T-helper 2 cell treated with Interferon-gamma antibody and Interleukin-4, amounts not matched to agents 5 μg/mL and 100 μg/mL, for 36 hours (primary cell): ENCODE results near the gene NRF1.

Experiments
- DNase-seq: peaks from one replicate; pipeline ENCODE4 v3.0.0; 2021; ENCODE audit warnings: low spot score
- H3K27ac Mint-ChIP-seq: one replicate; pipeline ENCODE4 v1.8.0; 2021; ENCODE audit warnings: mild to moderate bottlenecking, mixed read lengths
- H3K27me3 Mint-ChIP-seq: one replicate; pipeline ENCODE4 v1.8.0; 2021; ENCODE audit warnings: low read depth, mixed read lengths
- H3K36me3 Mint-ChIP-seq: one replicate; pipeline ENCODE4 v1.8.0; 2021; ENCODE audit warnings: low read depth, mixed read lengths
- H3K4me1 Mint-ChIP-seq: one replicate; pipeline ENCODE4 v1.8.0; 2021; ENCODE audit warnings: low read depth, mixed read lengths
- H3K4me3 Mint-ChIP-seq: one replicate; pipeline ENCODE4 v1.8.0; 2022; ENCODE audit warnings: mild to moderate bottlenecking, moderate library complexity, mixed read lengths
- H3K9me3 Mint-ChIP-seq: one replicate; pipeline ENCODE4 v1.8.0; 2021; ENCODE audit warnings: mixed read lengths

The NRF1 gene

GRCh38 chr7:129690701-129691100 is 79.2 kb downstream of the NRF1 start:
- Mint-ChIP-seq H3K36me3 (peaks cover 21% of the 10 kb centered on the region), H3K4me1 (peaks cover 2% of the 10 kb centered on the region), H3K9me3 (no peaks in the 10 kb centered on the region), H3K27me3 (no peaks in the 10 kb centered on the region), H3K4me3 (no peak overlapping the region), H3K27ac (no peak overlapping the region)
- DNase-seq: no peak

GRCh38 chr7:129698516-129699418 is 87.2 kb downstream of the NRF1 start:
- no peak for DNase-seq
- Mint-ChIP-seq H3K4me1 (peaks cover 9% of the 10 kb centered on the region), H3K27ac (peak overlapping the region; percentile 2), H3K27me3 (no peaks in the 10 kb centered on the region), H3K36me3 (peaks cover 15% of the 10 kb centered on the region), H3K9me3 (no peaks in the 10 kb centered on the region), H3K4me3 (no peak overlapping the region)

GRCh38 chr7:129702316-129702715 is 90.8 kb downstream of the NRF1 start:
- Mint-ChIP-seq H3K27me3 (no peaks in the 10 kb centered on the region), H3K27ac (no peak overlapping the region), H3K4me1 (peaks cover 24% of the 10 kb centered on the region), H3K36me3 (peaks cover 23% of the 10 kb centered on the region), H3K4me3 (no peak overlapping the region), H3K9me3 (no peaks in the 10 kb centered on the region)
- no peak for DNase-seq

- H3K4me3 Mint-ChIP-seq: no peak overlapping the region
- H3K27me3 Mint-ChIP-seq: no peaks in the 10 kb centered on the region
- H3K27ac Mint-ChIP-seq: no peak overlapping the region
- no peak for DNase-seq
- H3K36me3 Mint-ChIP-seq: peaks cover 23% of the 10 kb centered on the region
- H3K9me3 Mint-ChIP-seq: no peaks in the 10 kb centered on the region
- H3K4me1 Mint-ChIP-seq: peaks cover 28% of the 10 kb centered on the region
Measured at GRCh38 chr7:129702761-129703338, 91.3 kb downstream of the NRF1 start.

- Mint-ChIP-seq H3K4me3 (no peak overlapping the region), H3K36me3 (peaks cover 22% of the 10 kb centered on the region), H3K27ac (no peak overlapping the region), H3K9me3 (no peaks in the 10 kb centered on the region), H3K27me3 (no peaks in the 10 kb centered on the region), H3K4me1 (peaks cover 31% of the 10 kb centered on the region)
- no peak for DNase-seq
Measured at GRCh38 chr7:129703751-129704150, 92.2 kb downstream of the NRF1 start.

GRCh38 chr7:129707910-129708499 is 96.5 kb downstream of the NRF1 start:
- peaks cover 43% of the 10 kb centered on the region for H3K36me3 Mint-ChIP-seq
- peaks cover 27% of the 10 kb centered on the region for H3K4me1 Mint-ChIP-seq
- no peaks in the 10 kb centered on the region for H3K27me3 Mint-ChIP-seq
- no peak for DNase-seq
- no peak overlapping the region for H3K4me3 Mint-ChIP-seq
- H3K9me3 Mint-ChIP-seq: no peaks in the 10 kb centered on the region
- H3K27ac Mint-ChIP-seq: peak overlapping the region; percentile 31

GRCh38 chr7:129713544-129713943 is 102.0 kb downstream of the NRF1 start:
- no peak for DNase-seq
- Mint-ChIP-seq H3K27me3 (no peaks in the 10 kb centered on the region), H3K4me3 (no peak overlapping the region)

GRCh38 chr7:129714514-129715063 is 103.1 kb downstream of the NRF1 start:
- no peak overlapping the region for H3K27ac Mint-ChIP-seq

More at GRCh38 chr7:129713544-129713943, 102.0 kb downstream of the NRF1 start:
- H3K36me3 Mint-ChIP-seq: peaks cover 50% of the 10 kb centered on the region
- H3K4me1 Mint-ChIP-seq: peaks cover 2% of the 10 kb centered on the region
- no peaks in the 10 kb centered on the region for H3K9me3 Mint-ChIP-seq
- H3K27ac Mint-ChIP-seq: no peak overlapping the region

GRCh38 chr7:129719980-129720732 is 108.6 kb downstream of the NRF1 start:
- peaks cover 49% of the 10 kb centered on the region for H3K36me3 Mint-ChIP-seq

More at GRCh38 chr7:129714514-129715063, 103.1 kb downstream of the NRF1 start:
- no peak for DNase-seq
- H3K9me3 Mint-ChIP-seq: no peaks in the 10 kb centered on the region
- H3K36me3 Mint-ChIP-seq: peaks cover 52% of the 10 kb centered on the region
- H3K4me3 Mint-ChIP-seq: no peak overlapping the region
- H3K4me1 Mint-ChIP-seq: peaks cover 6% of the 10 kb centered on the region
- no peaks in the 10 kb centered on the region for H3K27me3 Mint-ChIP-seq

GRCh38 chr7:129721068-129721467 is 109.5 kb downstream of the NRF1 start:
- peaks cover 16% of the 10 kb centered on the region for H3K4me1 Mint-ChIP-seq
- H3K27me3 Mint-ChIP-seq: no peaks in the 10 kb centered on the region
- peaks cover 51% of the 10 kb centered on the region for H3K36me3 Mint-ChIP-seq
- no peak for DNase-seq
- no peak overlapping the region for H3K27ac Mint-ChIP-seq
- no peaks in the 10 kb centered on the region for H3K9me3 Mint-ChIP-seq
- H3K4me3 Mint-ChIP-seq: no peak overlapping the region

More at GRCh38 chr7:129719980-129720732, 108.6 kb downstream of the NRF1 start:
- H3K4me3 Mint-ChIP-seq: no peak overlapping the region
- H3K27me3 Mint-ChIP-seq: no peaks in the 10 kb centered on the region
- DNase-seq: no peak
- no peak overlapping the region for H3K27ac Mint-ChIP-seq
- H3K9me3 Mint-ChIP-seq: no peaks in the 10 kb centered on the region
- H3K4me1 Mint-ChIP-seq: peaks cover 16% of the 10 kb centered on the region

GRCh38 chr7:129723679-129724078 is 112.2 kb downstream of the NRF1 start:
- peaks cover 47% of the 10 kb centered on the region for H3K36me3 Mint-ChIP-seq
- H3K4me1 Mint-ChIP-seq: peaks cover 14% of the 10 kb centered on the region
- H3K27me3 Mint-ChIP-seq: no peaks in the 10 kb centered on the region
- no peaks in the 10 kb centered on the region for H3K9me3 Mint-ChIP-seq
- no peak overlapping the region for H3K27ac Mint-ChIP-seq
- H3K4me3 Mint-ChIP-seq: no peak overlapping the region
- DNase-seq: no peak

GRCh38 chr7:129724796-129725195 is 113.3 kb downstream of the NRF1 start:
- no peak overlapping the region for H3K27ac Mint-ChIP-seq
- H3K9me3 Mint-ChIP-seq: no peaks in the 10 kb centered on the region
- peaks cover 43% of the 10 kb centered on the region for H3K36me3 Mint-ChIP-seq
- DNase-seq: no peak
- peaks cover 8% of the 10 kb centered on the region for H3K4me1 Mint-ChIP-seq
- no peaks in the 10 kb centered on the region for H3K27me3 Mint-ChIP-seq
- H3K4me3 Mint-ChIP-seq: no peak overlapping the region

GRCh38 chr7:129728875-129729467 is 117.5 kb downstream of the NRF1 start:
- Mint-ChIP-seq H3K27ac (no peak overlapping the region), H3K9me3 (no peaks in the 10 kb centered on the region), H3K4me1 (no peaks in the 10 kb centered on the region), H3K4me3 (no peak overlapping the region), H3K27me3 (no peaks in the 10 kb centered on the region), H3K36me3 (peaks cover 43% of the 10 kb centered on the region)
- no peak for DNase-seq
